NT2/D1 (cell line): Measurements from ENCODE around the gene PXYLP1.

Experiments
- DNase-seq: peaks from one replicate; pipeline ENCODE4 v3.0.0-alpha.2; 2011; ENCODE audit warnings: low read depth, low spot score
- H3K27me3 ChIP-seq: 2 replicates; pipeline ENCODE4 v1.6.0; 2011; ENCODE audit warnings: mild to moderate bottlenecking; ENCODE audit not compliant: insufficient read length, insufficient read depth
- H3K36me3 ChIP-seq: 2 replicates; pipeline ENCODE4 v1.6.1; 2011; ENCODE audit warnings: mild to moderate bottlenecking, low read length, mixed read lengths; ENCODE audit not compliant: insufficient read depth, insufficient read length
- H3K4me1 ChIP-seq: 2 replicates; pipeline ENCODE4 v1.5.1; 2011; ENCODE audit not compliant: insufficient read depth, insufficient read length
- H3K4me3 ChIP-seq: 2 replicates; pipeline ENCODE4 v1.5.1; 2011; ENCODE audit warnings: low read depth; ENCODE audit not compliant: insufficient read length
- H3K9ac ChIP-seq: 2 replicates; pipeline ENCODE4 v1.6.0; 2011; ENCODE audit warnings: low read depth; ENCODE audit not compliant: insufficient read length
- H3K9me3 ChIP-seq: 2 replicates; pipeline ENCODE4 v1.5.1; 2011; ENCODE audit warnings: mild to moderate bottlenecking, low read length; ENCODE audit not compliant: insufficient read depth
- SUZ12 ChIP-seq: IDR thresholded peaks from 2 replicates; pipeline ENCODE4 v1.6.1; 2011; ENCODE audit not compliant: insufficient read length, insufficient read depth; ENCODE audit errors: extremely low read depth
- YY1 ChIP-seq: IDR thresholded peaks from 2 replicates; pipeline ENCODE4 v1.6.1; 2011; ENCODE audit not compliant: insufficient read length, insufficient read depth
- ZNF274 ChIP-seq: IDR thresholded peaks from 2 replicates; pipeline ENCODE4 v1.6.1; 2011; ENCODE audit warnings: mild to moderate bottlenecking, low read depth, low read length

Gene PXYLP1

GRCh38 chr3:141242377-141243092, 10.9 kb downstream of the PXYLP1 start:
- DNase-seq: no peak
- no peaks in the 10 kb centered on the region for H3K27me3 ChIP-seq
- H3K9me3 ChIP-seq: peaks cover 9% of the 10 kb centered on the region; the same call in 1 of the 2 replicates
- H3K4me1 ChIP-seq: no peaks in the 10 kb centered on the region
- H3K4me3 ChIP-seq: no peak overlapping the region
- TF ChIP-seq ZNF274 (no peak), SUZ12 (no peak), YY1 (no peak)
- H3K36me3 ChIP-seq: no peaks in the 10 kb centered on the region
- no peak overlapping the region for H3K9ac ChIP-seq

- DNase-seq: no peak
- TF ChIP-seq ZNF274: no peak
- Histone ChIP-seq H3K9ac (no peak overlapping the region), H3K4me3 (no peak overlapping the region), H3K27me3 (no peaks in the 10 kb centered on the region), H3K4me1 (no peaks in the 10 kb centered on the region), H3K36me3 (no peaks in the 10 kb centered on the region), H3K9me3 (peaks cover 9% of the 10 kb centered on the region; the same call in 1 of the 2 replicates)
These were observed 11.7 kb downstream of the PXYLP1 start for GRCh38 chr3:141243271-141243707.

GRCh38 chr3:141246224-141246957, 14.8 kb downstream of the PXYLP1 start:
- no peak overlapping the region for H3K4me3 ChIP-seq
- no peaks in the 10 kb centered on the region for H3K4me1 ChIP-seq
- DNase-seq: no peak
- H3K9me3 ChIP-seq: peaks cover 9% of the 10 kb centered on the region; the same call in 1 of the 2 replicates
- H3K36me3 ChIP-seq: no peaks in the 10 kb centered on the region
- no peak for TF ChIP-seq ZNF274
- TF ChIP-seq YY1: no peak
- no peak for TF ChIP-seq SUZ12
- no peaks in the 10 kb centered on the region for H3K27me3 ChIP-seq
- no peak overlapping the region for H3K9ac ChIP-seq

DNA sequence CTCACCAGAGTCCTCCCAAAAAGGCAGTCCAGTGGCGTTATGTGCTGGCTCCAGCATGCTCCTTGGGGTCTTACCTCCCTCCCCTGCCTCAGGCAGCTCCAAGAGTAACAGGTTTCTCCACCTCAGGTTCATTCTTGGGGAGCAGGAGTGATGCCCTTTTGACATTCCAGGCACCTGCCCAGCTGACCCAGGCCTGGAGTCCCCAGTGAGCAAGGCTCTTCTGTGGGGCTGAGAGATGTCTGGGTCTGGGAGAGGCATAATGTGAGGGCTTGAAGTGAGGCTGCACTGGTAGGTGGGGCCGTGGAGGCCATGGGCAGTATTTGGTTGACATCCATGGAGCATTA, 15.3 kb downstream of the PXYLP1 start:
- no peaks in the 10 kb centered on the region for H3K27me3 ChIP-seq
- H3K9me3 ChIP-seq: peaks cover 9% of the 10 kb centered on the region; the same call in 1 of the 2 replicates
- no peaks in the 10 kb centered on the region for H3K36me3 ChIP-seq
- DNase-seq: no peak
- no peak for TF ChIP-seq YY1
- H3K4me3 ChIP-seq: no peak overlapping the region
- no peak overlapping the region for H3K9ac ChIP-seq
- H3K4me1 ChIP-seq: no peaks in the 10 kb centered on the region

DNA sequence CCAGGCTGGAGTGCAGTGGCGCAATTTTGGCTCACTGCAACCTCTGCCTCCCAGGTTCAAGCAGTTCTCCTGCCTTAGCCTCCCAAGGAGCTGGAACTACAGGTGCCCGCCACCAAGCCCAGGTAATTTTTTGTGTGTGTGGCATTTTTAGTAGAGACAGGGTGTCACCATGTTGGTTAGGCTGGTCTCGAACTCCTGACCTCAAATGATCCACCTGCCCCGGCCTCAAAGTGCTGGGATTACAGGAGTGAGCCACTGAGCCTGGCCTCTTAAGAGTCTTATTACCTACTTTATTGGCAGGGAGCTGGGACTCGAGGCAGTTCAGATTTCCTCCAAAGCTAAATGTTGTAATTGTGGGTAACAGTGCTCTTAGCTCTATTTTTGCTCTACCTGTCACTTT, 16.4 kb downstream of the PXYLP1 start:
- no peaks in the 10 kb centered on the region for H3K36me3 ChIP-seq
- H3K4me3 ChIP-seq: no peak overlapping the region
- H3K27me3 ChIP-seq: no peaks in the 10 kb centered on the region
- H3K4me1 ChIP-seq: no peaks in the 10 kb centered on the region
- DNase-seq: no peak
- TF ChIP-seq YY1 (no peak), SUZ12 (no peak), ZNF274 (no peak)
- H3K9ac ChIP-seq: no peak overlapping the region
- 0 out of 2 replicates have a peak, but pooled peaks cover under 1% of the 10 kb centered on the region for H3K9me3 ChIP-seq

DNA sequence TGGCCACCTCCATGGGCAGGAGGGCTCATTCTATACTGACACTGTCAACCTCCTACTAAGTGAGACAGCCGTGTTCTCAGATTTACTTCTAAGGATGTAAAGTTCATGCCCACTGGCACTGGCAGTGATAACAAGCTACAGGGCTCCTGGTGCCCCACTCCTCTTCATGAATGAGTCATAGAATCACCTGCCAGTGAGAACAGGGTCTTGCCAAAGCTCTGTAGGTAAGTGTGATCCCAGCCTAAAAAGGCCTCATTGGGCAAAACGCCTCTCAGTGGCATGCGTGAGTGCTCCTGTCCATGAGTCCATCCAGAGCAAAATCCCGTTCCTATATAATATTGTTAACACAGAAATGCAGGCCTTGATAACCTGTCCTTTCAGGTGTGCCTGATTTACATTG, 17.4 kb downstream of the PXYLP1 start:
- H3K4me3 ChIP-seq: no peak overlapping the region
- no peak for TF ChIP-seq SUZ12
- TF ChIP-seq ZNF274: no peak
- TF ChIP-seq YY1: no peak
- H3K36me3 ChIP-seq: no peaks in the 10 kb centered on the region
- H3K4me1 ChIP-seq: no peaks in the 10 kb centered on the region
- DNase-seq: no peak
- H3K9ac ChIP-seq: no peak overlapping the region
- H3K27me3 ChIP-seq: no peaks in the 10 kb centered on the region
- no peaks in the 10 kb centered on the region for H3K9me3 ChIP-seq

DNA sequence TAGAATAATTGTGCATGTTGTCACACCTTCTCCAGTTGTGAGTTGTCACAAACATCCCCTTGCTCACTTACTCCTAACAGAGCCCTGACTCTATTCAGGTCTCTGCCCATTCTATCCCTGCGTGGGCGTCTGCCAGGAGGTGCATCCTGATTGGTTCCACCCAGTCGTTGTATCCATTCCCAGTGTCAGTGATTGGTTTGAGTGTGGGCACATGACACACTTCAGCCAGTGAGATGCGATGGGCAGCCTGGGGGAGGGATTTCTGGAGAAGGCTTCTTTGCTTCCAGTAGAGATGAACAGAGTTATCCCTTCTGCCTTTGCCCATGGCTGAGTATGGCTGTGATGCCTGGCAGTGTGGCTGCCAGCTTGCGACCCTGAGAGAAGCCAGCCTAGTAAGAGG, 18.7 kb downstream of the PXYLP1 start:
- no peak overlapping the region for H3K9ac ChIP-seq
- no peaks in the 10 kb centered on the region for H3K36me3 ChIP-seq
- H3K4me3 ChIP-seq: no peak overlapping the region

More for the DNA sequence above, 18.7 kb downstream of the PXYLP1 start:
- Histone ChIP-seq H3K27me3 (no peaks in the 10 kb centered on the region), H3K4me1 (no peaks in the 10 kb centered on the region), H3K9me3 (no peaks in the 10 kb centered on the region)
- no peak for DNase-seq
- TF ChIP-seq YY1: no peak
- no peak for TF ChIP-seq ZNF274
- no peak for TF ChIP-seq SUZ12
